ENCODE data around the gene CDH11.

DNA sequence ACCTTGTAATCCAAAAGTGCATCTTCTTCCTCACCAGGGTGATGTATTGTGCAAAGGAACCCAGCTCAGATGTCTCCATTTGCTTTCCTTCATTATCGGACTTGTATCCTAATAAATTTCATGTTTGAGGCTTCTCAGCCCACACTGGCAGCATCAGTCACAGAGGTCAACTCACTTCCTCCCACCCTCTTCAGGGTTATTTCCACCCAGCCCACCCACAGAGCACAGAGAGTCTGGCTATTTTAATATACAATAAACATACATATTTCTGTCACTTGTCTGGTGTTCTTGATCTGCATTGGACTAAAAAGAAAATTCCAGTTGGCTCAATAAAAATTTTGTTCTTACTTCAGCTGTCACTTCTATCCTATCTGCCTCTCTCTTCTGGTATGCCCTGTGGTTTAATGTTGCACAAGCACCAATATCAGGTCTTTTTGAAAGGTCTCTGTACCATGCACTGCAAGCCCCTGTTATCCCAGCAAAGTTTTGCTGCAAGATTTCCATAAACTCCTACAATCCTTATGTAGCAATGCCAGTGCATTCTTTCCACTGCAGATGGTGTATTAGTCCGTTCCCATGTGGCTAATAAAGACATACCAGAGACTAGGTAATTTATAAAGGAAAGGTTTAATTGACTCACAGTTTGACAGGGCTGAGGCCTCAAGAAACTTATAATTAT is 201.8 kb downstream of the CDH11 start:
- TF ChIP-seq, protein P1, sequence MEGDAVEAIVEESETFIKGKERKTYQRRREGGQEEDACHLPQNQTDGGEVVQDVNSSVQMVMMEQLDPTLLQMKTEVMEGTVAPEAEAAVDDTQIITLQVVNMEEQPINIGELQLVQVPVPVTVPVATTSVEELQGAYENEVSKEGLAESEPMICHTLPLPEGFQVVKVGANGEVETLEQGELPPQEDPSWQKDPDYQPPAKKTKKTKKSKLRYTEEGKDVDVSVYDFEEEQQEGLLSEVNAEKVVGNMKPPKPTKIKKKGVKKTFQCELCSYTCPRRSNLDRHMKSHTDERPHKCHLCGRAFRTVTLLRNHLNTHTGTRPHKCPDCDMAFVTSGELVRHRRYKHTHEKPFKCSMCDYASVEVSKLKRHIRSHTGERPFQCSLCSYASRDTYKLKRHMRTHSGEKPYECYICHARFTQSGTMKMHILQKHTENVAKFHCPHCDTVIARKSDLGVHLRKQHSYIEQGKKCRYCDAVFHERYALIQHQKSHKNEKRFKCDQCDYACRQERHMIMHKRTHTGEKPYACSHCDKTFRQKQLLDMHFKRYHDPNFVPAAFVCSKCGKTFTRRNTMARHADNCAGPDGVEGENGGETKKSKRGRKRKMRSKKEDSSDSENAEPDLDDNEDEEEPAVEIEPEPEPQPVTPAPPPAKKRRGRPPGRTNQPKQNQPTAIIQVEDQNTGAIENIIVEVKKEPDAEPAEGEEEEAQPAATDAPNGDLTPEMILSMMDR (IDR thresholded peaks at IDR 0.05): no peak
- no peak for TF ChIP-seq POLR2A (IDR thresholded peaks at IDR 0.05)
